Urothelium cell line (cell line): ENCODE results near the gene UBR3.
A peak's percentile ranks its signal among the peaks of the same experiment; 100 is the strongest.

Experiments used
- DNase-seq: peaks from one replicate; pipeline ENCODE4 v3.0.0; 2011; ENCODE audit warnings: low spot score, mixed read lengths
- FAIRE-seq: peaks from 2 replicates; lab custom pipeline; 2011; peaks lifted over from hg19 to GRCh38; lab: Jason Lieb, UNC

UBR3 gene

GRCh38 chr2:169983506-169983905 lies 156.3 kb downstream of the UBR3 start:
- DNase-seq (no peak), FAIRE-seq (no peak)

GRCh38 chr2:169984145-169984544 lies 156.9 kb downstream of the UBR3 start:
- no peak for DNase-seq
- FAIRE-seq: no peak

GRCh38 chr2:169994752-169995151 lies 167.5 kb downstream of the UBR3 start:
- DNase-seq: no peak
- no peak for FAIRE-seq

GRCh38 chr2:169997140-169997887 lies 170.1 kb downstream of the UBR3 start:
- no peak for DNase-seq
- no peak for FAIRE-seq

GRCh38 chr2:169999054-169999453 lies 171.8 kb downstream of the UBR3 start:
- DNase-seq (no peak), FAIRE-seq (no peak)

- no peak for FAIRE-seq
- no peak for DNase-seq
Observed at GRCh38 chr2:170002096-170002495, 174.8 kb downstream of the UBR3 start.

GRCh38 chr2:170005702-170006101 lies 178.4 kb downstream of the UBR3 start:
- DNase-seq (peak; percentile 4), FAIRE-seq (peak; percentile 50)

GRCh38 chr2:170006587-170007325 lies 179.5 kb downstream of the UBR3 start:
- DNase-seq (no peak), FAIRE-seq (no peak)

- no peak for FAIRE-seq
- DNase-seq: no peak
Observed at GRCh38 chr2:170009209-170009608, 182.0 kb downstream of the UBR3 start.

- DNase-seq (no peak), FAIRE-seq (no peak)
Observed at GRCh38 chr2:170012773-170013172, 185.5 kb downstream of the UBR3 start.

GRCh38 chr2:170013802-170014551 lies 186.7 kb downstream of the UBR3 start:
- no peak for FAIRE-seq
- no peak for DNase-seq

- no peak for FAIRE-seq
- no peak for DNase-seq
Observed at GRCh38 chr2:170014769-170015168, 187.5 kb downstream of the UBR3 start.

- no peak for FAIRE-seq
Observed at GRCh38 chr2:170017860-170018532, 190.7 kb downstream of the UBR3 start.

GRCh38 chr2:170019060-170019805 lies 192.0 kb downstream of the UBR3 start:
- no peak for DNase-seq
- FAIRE-seq: no peak

More at GRCh38 chr2:170017860-170018532, 190.7 kb downstream of the UBR3 start:
- no peak for DNase-seq

GRCh38 chr2:170020777-170021176 lies 193.5 kb downstream of the UBR3 start:
- DNase-seq (no peak), FAIRE-seq (no peak)

- DNase-seq (peak; percentile 50), FAIRE-seq (no peak)
Observed at GRCh38 chr2:170022692-170023091, 195.4 kb downstream of the UBR3 start.

- FAIRE-seq: no peak
- DNase-seq: no peak
Observed at GRCh38 chr2:170024721-170025120, 197.5 kb downstream of the UBR3 start.

GRCh38 chr2:170025223-170025622 lies 198.0 kb downstream of the UBR3 start:
- FAIRE-seq (no peak), DNase-seq (no peak)

- FAIRE-seq: no peak
- no peak for DNase-seq
Observed at GRCh38 chr2:170026361-170026760, 199.1 kb downstream of the UBR3 start.

- FAIRE-seq: no peak
- no peak for DNase-seq
Observed at GRCh38 chr2:170029551-170029950, 202.3 kb downstream of the UBR3 start.
